GM21360 (cell line): Measurements from ENCODE around the gene PREB.
"Not testable (repeated sequence)": the region's sequence is repeated elsewhere in the genome, so short reads cannot be mapped to it uniquely, and the experiment has no call there.

ENCODE experiments used
- ATAC-seq: cut with Tn5 transposase; IDR thresholded peaks from one replicate; pipeline ENCODE4 v1.9.1; 2021; ENCODE audit warnings: mild to moderate bottlenecking, moderate library complexity; ENCODE audit not compliant: unreplicated experiment

The PREB gene

GRCh38 chr2:27127883-27128667 lies 6.4 kb downstream of the PREB start:
- ATAC-seq: no peak

GRCh38 chr2:27126252-27126710 lies 8.2 kb downstream of the PREB start:
- no peak for ATAC-seq

- ATAC-seq: no peak
Observed at GRCh38 chr2:27125104-27125503, 9.3 kb downstream of the PREB start.

- ATAC-seq: no peak
Observed at GRCh38 chr2:27123302-27124150, 10.9 kb downstream of the PREB start, which contains the start of gene ABHD1. Gene ABHD1, plus strand, starts transcription at chr2:27123815. Its CDS starts 134 bp downstream, at chr2:27123949.

GRCh38 chr2:27122791-27123190 lies 11.6 kb downstream of the PREB start:
- no peak for ATAC-seq

GRCh38 chr2:27121906-27122305 lies 12.5 kb downstream of the PREB start:
- no peak for ATAC-seq

- ATAC-seq: not testable (repeated sequence)
Observed at GRCh38 chr2:27119330-27119670, 15.1 kb downstream of the PREB start.

- ATAC-seq: no peak
Observed at GRCh38 chr2:27118525-27119329, 15.7 kb downstream of the PREB start, which contains the start of gene CGREF1. Gene CGREF1, minus strand, starts transcription at chr2:27119128. Its CDS starts 14,762 bp downstream, at chr2:27104366.

- no peak for ATAC-seq
Observed at GRCh38 chr2:27117995-27118524, 16.4 kb downstream of the PREB start.

GRCh38 chr2:27115519-27115918 lies 18.9 kb downstream of the PREB start:
- no peak for ATAC-seq

- ATAC-seq: not testable (repeated sequence)
Observed at GRCh38 chr2:27111392-27112078, 22.9 kb downstream of the PREB start.

GRCh38 chr2:27110603-27111352 lies 23.7 kb downstream of the PREB start:
- ATAC-seq: not testable (repeated sequence)

GRCh38 chr2:27109083-27109482 lies 25.4 kb downstream of the PREB start:
- no peak for ATAC-seq

- ATAC-seq: no peak
Observed at GRCh38 chr2:27108221-27108620, 26.2 kb downstream of the PREB start.

- ATAC-seq: no peak
Observed at GRCh38 chr2:27105981-27106380, 28.5 kb downstream of the PREB start.

- no peak for ATAC-seq
Observed at GRCh38 chr2:27102329-27102728, 32.1 kb downstream of the PREB start.

GRCh38 chr2:27100036-27100435 lies 34.4 kb downstream of the PREB start:
- ATAC-seq: no peak

GRCh38 chr2:27099334-27099955 lies 35.0 kb downstream of the PREB start:
- ATAC-seq: no peak

- no peak for ATAC-seq
Observed at GRCh38 chr2:27097341-27097740, 37.1 kb downstream of the PREB start.
